ENCODE data around the gene SLC6A12.

DNA sequence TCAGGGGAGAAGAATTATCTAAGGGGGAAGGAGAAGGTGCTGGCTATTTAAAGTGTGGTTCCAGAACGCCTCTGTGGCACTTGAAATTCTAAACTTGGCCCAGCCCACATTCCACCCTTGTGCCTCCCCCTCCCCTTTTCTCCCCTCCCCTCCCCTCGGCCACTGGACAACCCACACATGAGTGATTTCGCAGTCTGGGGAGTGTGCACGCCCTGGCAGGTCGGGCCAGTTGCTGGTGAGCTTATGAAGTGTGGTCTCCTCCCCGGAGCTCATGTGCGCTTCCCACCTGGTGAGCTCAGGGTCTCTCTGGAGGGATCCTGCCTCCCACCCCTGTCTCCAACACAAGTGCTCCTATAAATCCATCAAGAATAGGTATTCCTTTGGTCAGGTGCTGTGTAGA is 48.9 kb upstream of the SLC6A12 start, which contains the start of gene SLC6A13:
- TF ChIP-seq, protein P1, sequence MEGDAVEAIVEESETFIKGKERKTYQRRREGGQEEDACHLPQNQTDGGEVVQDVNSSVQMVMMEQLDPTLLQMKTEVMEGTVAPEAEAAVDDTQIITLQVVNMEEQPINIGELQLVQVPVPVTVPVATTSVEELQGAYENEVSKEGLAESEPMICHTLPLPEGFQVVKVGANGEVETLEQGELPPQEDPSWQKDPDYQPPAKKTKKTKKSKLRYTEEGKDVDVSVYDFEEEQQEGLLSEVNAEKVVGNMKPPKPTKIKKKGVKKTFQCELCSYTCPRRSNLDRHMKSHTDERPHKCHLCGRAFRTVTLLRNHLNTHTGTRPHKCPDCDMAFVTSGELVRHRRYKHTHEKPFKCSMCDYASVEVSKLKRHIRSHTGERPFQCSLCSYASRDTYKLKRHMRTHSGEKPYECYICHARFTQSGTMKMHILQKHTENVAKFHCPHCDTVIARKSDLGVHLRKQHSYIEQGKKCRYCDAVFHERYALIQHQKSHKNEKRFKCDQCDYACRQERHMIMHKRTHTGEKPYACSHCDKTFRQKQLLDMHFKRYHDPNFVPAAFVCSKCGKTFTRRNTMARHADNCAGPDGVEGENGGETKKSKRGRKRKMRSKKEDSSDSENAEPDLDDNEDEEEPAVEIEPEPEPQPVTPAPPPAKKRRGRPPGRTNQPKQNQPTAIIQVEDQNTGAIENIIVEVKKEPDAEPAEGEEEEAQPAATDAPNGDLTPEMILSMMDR (IDR thresholded peaks at IDR 0.05): no peak
- no peak for TF ChIP-seq POLR2A (IDR thresholded peaks at IDR 0.05)
